ENCODE data around the gene STARD9. TPM values are rescaled to one million over a fixed set of nuclear protein-coding genes. Genes with fewer than 3 reads are reported as not detected.

The STARD9 gene
- total and polyA plus RNA-seq, 9 of the 15 experiments (the other 6 are each of a cell fraction or from before 2014, with no cell fraction given), result 0.45 to 6.0 (median 3.6) TPM

DNA sequence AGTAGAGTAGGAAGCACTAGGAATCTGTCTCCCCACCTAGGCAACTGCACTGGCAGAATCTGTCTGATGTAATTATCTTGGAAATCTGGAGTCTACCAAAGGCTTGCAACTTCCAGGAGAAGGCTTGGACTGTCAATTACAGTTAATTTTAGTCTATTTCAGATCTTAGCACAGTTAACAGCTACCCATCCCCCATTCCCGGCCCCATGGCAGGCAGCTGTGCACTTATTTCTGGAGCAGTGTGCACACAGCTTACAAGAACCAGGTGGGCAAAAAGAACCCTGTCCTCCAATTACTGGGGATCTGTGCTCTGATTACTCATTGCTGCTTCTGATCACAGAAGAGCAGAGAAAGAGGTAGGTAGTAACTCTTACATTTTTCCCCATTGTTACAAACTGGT, 173.9 kb downstream of the STARD9 start (continued):
- no peak for TF ChIP-seq MEF2D (tag; conservative IDR thresholded peaks at IDR 0.05; ENCODE audit: low read depth)

DNA sequence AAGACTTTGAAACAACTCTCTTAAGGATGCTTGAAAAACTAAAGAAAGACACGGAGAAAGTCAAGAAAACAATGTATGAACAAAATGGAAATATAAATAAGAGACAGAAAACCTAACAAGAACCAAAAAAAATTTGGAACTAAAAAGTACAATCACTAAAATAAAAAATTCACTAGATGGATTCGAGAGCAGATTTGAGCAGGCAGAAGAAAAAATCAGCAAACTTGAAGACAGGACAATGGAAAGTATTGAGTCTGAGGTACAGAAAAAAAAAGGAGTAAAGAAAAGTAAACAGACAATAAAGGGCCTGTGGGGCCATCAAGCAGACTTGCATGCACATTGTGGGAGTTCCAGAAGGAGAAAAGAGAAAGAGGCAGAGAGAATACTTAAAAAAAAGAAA, 174.9 kb downstream of the STARD9 start:
- in situ Hi-C loops (cut with MboI) (no loop called here), intact Hi-C loops (cut with micrococcal nuclease) (no loop called here)
- Histone ChIP-seq H3K4me1 (replicated peaks in 1 of 2; ENCODE audit: control insufficient read depth in 2 of 2, insufficient read depth in 2 of 2, low read length in 2 of 2) (no peaks in the 10 kb centered on the region), H3K9me3 (replicated peaks; ENCODE audit: control insufficient read depth, insufficient read depth, low read depth, low read length) (no peaks in the 10 kb centered on the region), H3K79me2 (ENCODE audit: control insufficient read depth, insufficient read depth, low read length) (no peaks in the 10 kb centered on the region), H2AFZ (ENCODE audit: low read depth, low read length) (no peak overlapping the region), H3K27me3 (ENCODE audit: control insufficient read depth in 2 of 2, insufficient read depth in 2 of 2, low read length in 2 of 2) (no peaks in the 10 kb centered on the region), H3K4me2 (ENCODE audit: insufficient read depth, low read length) (no peak overlapping the region), H3K9me1 (ENCODE audit: control insufficient read depth, insufficient read depth, low read length) (no peaks in the 10 kb centered on the region), H3K36me3 (ENCODE audit: control insufficient read depth, insufficient read depth, low read length) (peaks cover 22% of the 10 kb centered on the region; the same call in 2 of the 3 replicates), H3K9ac (ENCODE audit: insufficient read depth in 1 of 2, low read depth in 2 of 2, low read length in 2 of 2) (no peak overlapping the region), H3K4me3 (no peak overlapping the region), H4K20me1 (replicated peaks; ENCODE audit: control insufficient read depth, insufficient read depth, low read length) (no peaks in the 10 kb centered on the region), H3K27ac (ENCODE audit: extremely low read depth, low read depth, low read length) (no peak overlapping the region)
- ChIA-PET CTCF (ENCODE audit: low intra/inter-chr PET ratio) (no interaction called here), POLR2A (interaction anchor here (0.7 to 1.3 kb wide), 2 partner anchors 13 to 1238 kb away, joined by 3 read pairs; partner anchors contain the start of gene CDAN1)
- WGBS (ENCODE audit: insufficient coverage, low coverage, missing lambda C conversion rate), result 38% methylated on average over 2 of the region's 2 CpGs
- no peak for ATAC-seq
- no TSS peak for BruUV-seq (replicated peaks)
- FAIRE-seq, result no peak
- DNase-seq (ENCODE audit: extremely low read depth in 1 of 4, low spot score in 3 of 4), result no peak
- TF ChIP-seq TEAD4 (IDR thresholded peaks at IDR 0.05; ENCODE audit: low read length) (no peak), TEAD4 (CRISPR knock-in tag; IDR thresholded peaks at IDR 0.05; ENCODE audit: borderline replicate concordance) (no peak), GABPB1 (CRISPR knock-in tag; IDR thresholded peaks at IDR 0.05) (no peak), GATAD2A (IDR thresholded peaks at IDR 0.05) (no peak), BHLHE40 (IDR thresholded peaks at IDR 0.05; ENCODE audit: low read length) (no peak), PRMT5 (CRISPR knock-in tag; IDR thresholded peaks at IDR 0.05) (no peak), MEF2A (IDR thresholded peaks at IDR 0.05; ENCODE audit: control insufficient read depth, low read depth, low read length) (no peak), NR2C1 (IDR thresholded peaks at IDR 0.05) (no peak), NR2C1 (tag; IDR thresholded peaks at IDR 0.05) (no peak), ZNF444 (CRISPR knock-in tag; IDR thresholded peaks at IDR 0.05) (no peak), FOXJ3 (CRISPR knock-in tag; IDR thresholded peaks at IDR 0.05) (no peak)
- TF ChIP-seq, protein P1, sequence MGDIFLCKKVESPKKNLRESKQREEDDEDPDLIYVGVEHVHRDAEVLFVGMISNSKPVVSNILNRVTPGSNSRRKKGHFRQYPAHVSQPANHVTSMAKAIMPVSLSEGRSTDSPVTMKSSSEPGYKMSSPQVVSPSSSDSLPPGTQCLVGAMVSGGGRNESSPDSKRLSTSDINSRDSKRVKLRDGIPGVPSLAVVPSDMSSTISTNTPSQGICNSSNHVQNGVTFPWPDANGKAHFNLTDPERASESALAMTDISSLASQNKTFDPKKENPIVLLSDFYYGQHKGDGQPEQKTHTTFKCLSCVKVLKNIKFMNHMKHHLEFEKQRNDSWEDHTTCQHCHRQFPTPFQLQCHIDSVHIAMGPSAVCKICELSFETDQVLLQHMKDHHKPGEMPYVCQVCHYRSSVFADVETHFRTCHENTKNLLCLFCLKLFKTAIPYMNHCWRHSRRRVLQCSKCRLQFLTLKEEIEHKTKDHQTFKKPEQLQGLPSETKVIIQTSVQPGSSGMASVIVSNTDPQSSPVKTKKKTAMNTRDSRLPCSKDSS (IDR thresholded peaks at IDR 0.05; ENCODE audit: low read depth, partially characterized antibody), result peak; percentile 70
- TF ChIP-seq, protein P2, sequence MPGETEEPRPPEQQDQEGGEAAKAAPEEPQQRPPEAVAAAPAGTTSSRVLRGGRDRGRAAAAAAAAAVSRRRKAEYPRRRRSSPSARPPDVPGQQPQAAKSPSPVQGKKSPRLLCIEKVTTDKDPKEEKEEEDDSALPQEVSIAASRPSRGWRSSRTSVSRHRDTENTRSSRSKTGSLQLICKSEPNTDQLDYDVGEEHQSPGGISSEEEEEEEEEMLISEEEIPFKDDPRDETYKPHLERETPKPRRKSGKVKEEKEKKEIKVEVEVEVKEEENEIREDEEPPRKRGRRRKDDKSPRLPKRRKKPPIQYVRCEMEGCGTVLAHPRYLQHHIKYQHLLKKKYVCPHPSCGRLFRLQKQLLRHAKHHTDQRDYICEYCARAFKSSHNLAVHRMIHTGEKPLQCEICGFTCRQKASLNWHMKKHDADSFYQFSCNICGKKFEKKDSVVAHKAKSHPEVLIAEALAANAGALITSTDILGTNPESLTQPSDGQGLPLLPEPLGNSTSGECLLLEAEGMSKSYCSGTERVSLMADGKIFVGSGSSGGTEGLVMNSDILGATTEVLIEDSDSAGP (CRISPR knock-in tag; IDR thresholded peaks at IDR 0.05), result no peak
- TF ChIP-seq, protein P3, sequence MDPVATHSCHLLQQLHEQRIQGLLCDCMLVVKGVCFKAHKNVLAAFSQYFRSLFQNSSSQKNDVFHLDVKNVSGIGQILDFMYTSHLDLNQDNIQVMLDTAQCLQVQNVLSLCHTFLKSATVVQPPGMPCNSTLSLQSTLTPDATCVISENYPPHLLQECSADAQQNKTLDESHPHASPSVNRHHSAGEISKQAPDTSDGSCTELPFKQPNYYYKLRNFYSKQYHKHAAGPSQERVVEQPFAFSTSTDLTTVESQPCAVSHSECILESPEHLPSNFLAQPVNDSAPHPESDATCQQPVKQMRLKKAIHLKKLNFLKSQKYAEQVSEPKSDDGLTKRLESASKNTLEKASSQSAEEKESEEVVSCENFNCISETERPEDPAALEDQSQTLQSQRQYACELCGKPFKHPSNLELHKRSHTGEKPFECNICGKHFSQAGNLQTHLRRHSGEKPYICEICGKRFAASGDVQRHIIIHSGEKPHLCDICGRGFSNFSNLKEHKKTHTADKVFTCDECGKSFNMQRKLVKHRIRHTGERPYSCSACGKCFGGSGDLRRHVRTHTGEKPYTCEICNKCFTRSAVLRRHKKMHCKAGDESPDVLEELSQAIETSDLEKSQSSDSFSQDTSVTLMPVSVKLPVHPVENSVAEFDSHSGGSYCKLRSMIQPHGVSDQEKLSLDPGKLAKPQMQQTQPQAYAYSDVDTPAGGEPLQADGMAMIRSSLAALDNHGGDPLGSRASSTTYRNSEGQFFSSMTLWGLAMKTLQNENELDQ (CRISPR knock-in tag; IDR thresholded peaks at IDR 0.05; ENCODE audit: borderline replicate concordance), result no peak
- TF ChIP-seq, protein P4, sequence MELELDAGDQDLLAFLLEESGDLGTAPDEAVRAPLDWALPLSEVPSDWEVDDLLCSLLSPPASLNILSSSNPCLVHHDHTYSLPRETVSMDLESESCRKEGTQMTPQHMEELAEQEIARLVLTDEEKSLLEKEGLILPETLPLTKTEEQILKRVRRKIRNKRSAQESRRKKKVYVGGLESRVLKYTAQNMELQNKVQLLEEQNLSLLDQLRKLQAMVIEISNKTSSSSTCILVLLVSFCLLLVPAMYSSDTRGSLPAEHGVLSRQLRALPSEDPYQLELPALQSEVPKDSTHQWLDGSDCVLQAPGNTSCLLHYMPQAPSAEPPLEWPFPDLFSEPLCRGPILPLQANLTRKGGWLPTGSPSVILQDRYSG (tag; conservative IDR thresholded peaks at IDR 0.05; ENCODE audit: low read depth), result no peak
